Lower lobe of right lung (tissue), 2 donors: ENCODE measurements around the gene LHFPL3. TPM values are rescaled to one million over a fixed set of nuclear protein-coding genes. Genes with fewer than 3 reads are reported as not detected.

Source experiments
- ATAC-seq, 2 donors: fragments of 200-7000 bp; cut with Tn5 transposase; one replicate each; pipeline ENCODE4 v1.9.1; 2020 to 2022; ENCODE audit warnings: mild to moderate bottlenecking in 2 of 2, moderate library complexity in 2 of 2
- DNase-seq: peaks from one replicate; pipeline ENCODE4 v3.0.0-alpha.2; 2020
- H3K27ac ChIP-seq: fragments of 200-600 bp; one replicate; pipeline ENCODE4 v1.8.0; 2022
- H3K27me3 ChIP-seq: fragments of 200-600 bp; one replicate; pipeline ENCODE4 v1.8.0; 2022; ENCODE audit warnings: low read depth
- H3K36me3 ChIP-seq: fragments of 200-600 bp; one replicate; pipeline ENCODE4 v1.8.0; 2022; ENCODE audit warnings: mild to moderate bottlenecking
- H3K4me1 ChIP-seq: fragments of 200-600 bp; one replicate; pipeline ENCODE4 v1.8.0; 2022
- H3K4me3 ChIP-seq: fragments of 200-600 bp; one replicate; pipeline ENCODE4 v1.8.0; 2022; ENCODE audit warnings: mild to moderate bottlenecking
- H3K9me3 ChIP-seq: fragments of 200-600 bp; one replicate; pipeline ENCODE4 v1.8.0; 2022
- CTCF ChIP-seq: fragments of 200-600 bp; IDR thresholded peaks from one replicate; pipeline ENCODE4 v1.8.0; 2022; ENCODE audit warnings: antibody characterized with exemption, mild to moderate bottlenecking
- intact Hi-C: fragments of 100-400 bp; cut with DNase I; formaldehyde crosslinking; loops from one replicate; pipeline ENCODE4 v1.11.0; 2022
- total RNA-seq: library from RNA; stranded (reverse); fragmentation: NEBNext Ultra II Directional; extraction: Animal tissue kit (Norgen Biotek cat#: 25700); gene quantifications from one replicate; pipeline ENCODE4 v1.2.1, GENCODE V29; 2021
- donor health status: DM: no; HTN: yes; CAD: no; lungs with severe emphysema.

LHFPL3 gene
- total RNA-seq, 1 donor from 2014 or later, result not detected

- intact Hi-C loops, result no loop called here
Measured at GRCh38 chr7:104943502-104944343, 615.3 kb downstream of the LHFPL3 start.

GRCh38 chr7:104945599-104945956 lies 617.2 kb downstream of the LHFPL3 start:
- Histone ChIP-seq H3K27ac (peak overlapping the region; percentile 92), H3K9me3 (no peaks in the 10 kb centered on the region), H3K4me3 (no peak overlapping the region), H3K27me3 (no peaks in the 10 kb centered on the region), H3K4me1 (peaks cover 51% of the 10 kb centered on the region), H3K36me3 (no peaks in the 10 kb centered on the region)
- DNase-seq (no peak), ATAC-seq (no peak)
- intact Hi-C loops, result no loop called here
- TF ChIP-seq CTCF, result no peak

More at GRCh38 chr7:104943502-104944343, 615.3 kb downstream of the LHFPL3 start:
- Histone ChIP-seq H3K27ac (peak overlapping the region; percentile 92), H3K9me3 (no peaks in the 10 kb centered on the region), H3K4me1 (peaks cover 51% of the 10 kb centered on the region), H3K27me3 (no peaks in the 10 kb centered on the region), H3K4me3 (peak overlapping the region; percentile 19), H3K36me3 (no peaks in the 10 kb centered on the region)
- ATAC-seq (peak; percentile 48 to 69), DNase-seq (peak; percentile 80)
- TF ChIP-seq CTCF, result no peak

- H3K4me3 ChIP-seq, result no peak overlapping the region
- TF ChIP-seq CTCF, result no peak
- intact Hi-C loops, result no loop called here
- no peak for ATAC-seq
- no peaks in the 10 kb centered on the region for H3K27me3 ChIP-seq
- H3K27ac ChIP-seq, result peak overlapping the region; percentile 92
- DNase-seq, result no peak
- no peaks in the 10 kb centered on the region for H3K9me3 ChIP-seq
- H3K4me1 ChIP-seq, result peaks cover 50% of the 10 kb centered on the region
- H3K36me3 ChIP-seq, result no peaks in the 10 kb centered on the region
Measured at GRCh38 chr7:104946338-104946737, 617.9 kb downstream of the LHFPL3 start.

- Histone ChIP-seq H3K4me1 (peaks cover 27% of the 10 kb centered on the region), H3K36me3 (no peaks in the 10 kb centered on the region), H3K4me3 (no peak overlapping the region), H3K27me3 (no peaks in the 10 kb centered on the region), H3K9me3 (no peaks in the 10 kb centered on the region), H3K27ac (no peak overlapping the region)
- ATAC-seq, result no peak
- no peak for DNase-seq
- intact Hi-C loops, result no loop called here
- TF ChIP-seq CTCF, result no peak
Measured at GRCh38 chr7:104950006-104950405, 621.6 kb downstream of the LHFPL3 start.

- ATAC-seq (no peak), DNase-seq (no peak)
- Histone ChIP-seq H3K4me1 (peaks cover 28% of the 10 kb centered on the region), H3K27ac (no peak overlapping the region), H3K4me3 (no peak overlapping the region), H3K36me3 (no peaks in the 10 kb centered on the region), H3K9me3 (no peaks in the 10 kb centered on the region), H3K27me3 (no peaks in the 10 kb centered on the region)
- intact Hi-C loops, result no loop called here
- TF ChIP-seq CTCF, result no peak
Measured at GRCh38 chr7:104950754-104951153, 622.4 kb downstream of the LHFPL3 start.
